ENCODE data around the gene MICB.

Gene MICB

GRCh38 chr6:31557443-31558317, 59.7 kb downstream of the MICB start:
- TF ChIP-seq USF1 (IDR thresholded peaks at IDR 0.05) (no peak), MAX (IDR thresholded peaks at IDR 0.05) (no peak), TCF12 (IDR thresholded peaks at IDR 0.05; ENCODE audit: low read depth) (no peak), RAD21 (IDR thresholded peaks at IDR 0.05; ENCODE audit: low read depth) (no peak), TAF1 (IDR thresholded peaks at IDR 0.05; ENCODE audit: low read depth) (no peak), ZBTB7A (IDR thresholded peaks at IDR 0.05; ENCODE audit: low read depth) (no peak), CREB1 (IDR thresholded peaks at IDR 0.05; ENCODE audit: low read depth) (no peak), NFIC (IDR thresholded peaks at IDR 0.05) (no peak), EP300 (IDR thresholded peaks at IDR 0.05; ENCODE audit: borderline replicate concordance) (no peak), TEAD4 (IDR thresholded peaks at IDR 0.05) (no peak), YY1 (IDR thresholded peaks at IDR 0.05; ENCODE audit: low read depth) (no peak), CEBPB (IDR thresholded peaks at IDR 0.05) (no peak), EGR1 (IDR thresholded peaks at IDR 0.05) (no peak), FOXM1 (IDR thresholded peaks at IDR 0.05; ENCODE audit: borderline replicate concordance, low read depth) (no peak), REST (IDR thresholded peaks at IDR 0.05; ENCODE audit: low read depth) (no peak)

GRCh38 chr6:31558318-31558625, 60.3 kb downstream of the MICB start:
- no peak for TF ChIP-seq REST (IDR thresholded peaks at IDR 0.05; ENCODE audit: low read depth)
- no peak for TF ChIP-seq RAD21 (IDR thresholded peaks at IDR 0.05; ENCODE audit: low read depth)
- no peak for TF ChIP-seq TAF1 (IDR thresholded peaks at IDR 0.05; ENCODE audit: low read depth)
- no peak for TF ChIP-seq USF1 (IDR thresholded peaks at IDR 0.05)
- no peak for TF ChIP-seq FOXM1 (IDR thresholded peaks at IDR 0.05; ENCODE audit: borderline replicate concordance, low read depth)

GRCh38 chr6:31558631-31559500, 60.9 kb downstream of the MICB start:
- TF ChIP-seq MAX (IDR thresholded peaks at IDR 0.05), result no peak
- no peak for TF ChIP-seq FOXM1 (IDR thresholded peaks at IDR 0.05; ENCODE audit: borderline replicate concordance, low read depth)

DNA sequence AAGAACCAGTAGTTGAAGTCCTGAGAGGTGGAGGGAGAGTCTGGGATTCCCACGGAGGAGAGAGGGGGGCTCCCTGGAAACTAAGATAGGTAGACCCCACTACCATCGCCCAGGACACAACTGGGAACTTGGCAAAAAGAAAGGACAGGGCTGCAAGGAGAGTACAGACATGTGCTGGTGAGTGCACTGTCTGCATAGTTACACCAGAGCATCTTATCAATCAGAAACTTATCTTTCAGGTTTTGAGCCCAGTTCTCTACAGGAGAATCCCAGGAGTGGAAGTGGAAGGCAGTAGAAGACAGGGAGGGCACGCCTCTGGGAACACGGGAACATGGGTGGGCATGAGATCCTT, 61.6 kb downstream of the MICB start:
- TF ChIP-seq TEAD4 (IDR thresholded peaks at IDR 0.05), result no peak
- no peak for TF ChIP-seq EGR1 (IDR thresholded peaks at IDR 0.05)
- TF ChIP-seq TCF12 (IDR thresholded peaks at IDR 0.05; ENCODE audit: low read depth), result no peak

GRCh38 chr6:31559958-31560696, 62.2 kb downstream of the MICB start:
- TF ChIP-seq TEAD4 (IDR thresholded peaks at IDR 0.05), result 0 out of 2 replicates have a peak, but pooled peaks have one; percentile 8
- no peak for TF ChIP-seq USF1 (IDR thresholded peaks at IDR 0.05)
- TF ChIP-seq CREB1 (IDR thresholded peaks at IDR 0.05; ENCODE audit: low read depth), result no peak

Data from Ishikawa (cell line).